Activated T-cell treated with anti-CD3 and anti-CD28 coated beads for 24 hours (primary cell): ENCODE data around the gene TMEM266.
A peak's percentile ranks its signal among the peaks of the same experiment; 100 is the strongest.

ENCODE experiments used
- DNase-seq: peaks from one replicate; pipeline ENCODE4 v3.0.0-alpha.2; 2020; ENCODE audit warnings: low read depth

TMEM266 gene

DNA sequence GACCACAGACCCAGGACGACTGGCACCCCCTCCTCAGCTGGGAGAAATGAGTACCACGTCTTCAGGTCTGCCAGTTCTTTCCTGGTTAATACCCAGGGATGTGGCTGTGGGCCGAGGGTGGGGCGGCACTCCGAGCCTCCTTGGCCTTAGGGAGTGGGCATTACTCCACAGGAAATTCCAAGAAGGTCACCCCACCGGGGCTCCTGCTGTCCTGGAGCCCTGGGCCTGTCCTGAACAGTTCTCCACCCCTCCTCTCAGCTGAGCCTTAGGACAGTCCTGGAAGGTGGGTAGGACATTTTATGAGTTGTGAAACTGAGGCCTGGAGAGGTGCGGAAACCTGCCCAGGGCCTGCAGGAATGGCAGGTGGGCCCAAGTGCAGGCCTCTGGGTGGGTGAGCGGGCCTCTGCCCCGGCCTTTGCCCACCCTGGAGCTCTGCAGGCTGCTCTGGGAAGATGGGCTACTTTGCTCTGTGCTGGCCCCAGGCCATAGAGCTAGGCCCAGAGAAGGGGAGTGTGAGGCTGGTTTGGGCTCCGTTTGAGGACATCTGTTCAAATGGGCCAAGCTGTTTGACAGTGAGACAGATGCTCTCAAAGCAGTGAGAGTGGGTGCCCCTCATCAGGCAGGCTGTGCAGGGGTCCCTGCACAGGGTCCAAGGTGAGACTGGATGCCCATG, 103.1 kb downstream of the TMEM266 start:
- DNase-seq: no peak

DNA sequence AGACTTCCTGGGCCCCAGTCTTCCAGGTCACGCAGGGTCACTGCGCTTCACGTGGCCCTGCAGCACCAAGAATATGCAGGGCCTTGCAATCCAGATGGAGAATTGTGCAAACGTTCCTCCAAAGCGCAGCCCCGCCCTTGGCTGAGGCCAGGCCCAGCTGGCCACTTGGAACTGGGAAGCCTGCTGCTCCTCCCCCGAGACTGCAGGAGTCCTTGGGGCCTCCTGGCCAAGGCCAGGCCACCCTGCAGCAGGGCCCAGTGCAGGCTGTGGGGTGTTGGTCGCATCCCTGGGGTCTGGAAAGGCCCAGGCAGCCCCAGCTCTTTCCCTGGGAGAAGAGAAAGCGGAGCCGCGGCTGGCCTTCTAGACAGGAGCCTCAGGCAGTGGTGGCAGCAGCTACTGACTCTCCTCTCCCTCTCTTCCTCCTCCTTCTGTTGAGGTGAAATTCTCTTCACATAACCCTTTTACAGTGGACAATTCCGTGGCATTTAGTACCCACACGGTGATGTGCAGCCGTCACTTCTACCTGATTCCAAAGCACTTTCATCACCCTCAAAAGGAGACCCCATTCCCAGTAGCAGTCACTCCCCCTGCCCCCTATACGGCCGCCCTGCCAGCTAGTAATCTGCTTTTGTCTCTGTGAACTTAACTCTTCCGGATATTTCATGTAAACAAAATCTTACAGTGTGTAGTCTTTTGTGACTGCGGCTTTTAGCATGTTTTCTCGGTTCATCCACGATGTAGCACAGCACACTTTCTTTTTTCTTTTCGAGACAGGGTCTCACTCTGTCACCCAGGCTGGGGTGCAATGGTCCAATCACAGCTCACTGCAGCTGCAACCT, 103.9 kb downstream of the TMEM266 start:
- DNase-seq: no peak

- no peak for DNase-seq
These were observed 104.8 kb downstream of the TMEM266 start for GRCh38 chr15:76164602-76165001.

DNA sequence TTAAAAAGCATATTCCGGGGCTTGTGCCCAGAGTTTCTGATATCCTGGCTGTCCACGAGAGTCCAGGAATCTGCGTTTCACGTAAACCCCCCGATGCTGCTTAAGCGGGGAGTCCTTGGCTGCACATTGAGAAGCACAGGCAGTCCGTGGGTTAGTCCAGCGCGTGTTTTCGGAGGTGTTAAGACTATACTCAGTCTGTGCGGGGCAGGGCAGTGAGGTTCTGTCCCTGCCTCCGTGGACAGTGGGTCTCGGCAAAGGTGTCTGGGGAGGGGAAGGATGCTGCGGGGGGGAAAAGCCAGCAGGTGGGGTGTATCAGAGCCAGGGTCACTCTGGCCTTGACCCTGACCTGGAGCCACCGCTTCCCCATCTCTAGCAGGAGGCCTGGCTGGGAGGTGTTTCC, 106.2 kb downstream of the TMEM266 start:
- no peak for DNase-seq

DNA sequence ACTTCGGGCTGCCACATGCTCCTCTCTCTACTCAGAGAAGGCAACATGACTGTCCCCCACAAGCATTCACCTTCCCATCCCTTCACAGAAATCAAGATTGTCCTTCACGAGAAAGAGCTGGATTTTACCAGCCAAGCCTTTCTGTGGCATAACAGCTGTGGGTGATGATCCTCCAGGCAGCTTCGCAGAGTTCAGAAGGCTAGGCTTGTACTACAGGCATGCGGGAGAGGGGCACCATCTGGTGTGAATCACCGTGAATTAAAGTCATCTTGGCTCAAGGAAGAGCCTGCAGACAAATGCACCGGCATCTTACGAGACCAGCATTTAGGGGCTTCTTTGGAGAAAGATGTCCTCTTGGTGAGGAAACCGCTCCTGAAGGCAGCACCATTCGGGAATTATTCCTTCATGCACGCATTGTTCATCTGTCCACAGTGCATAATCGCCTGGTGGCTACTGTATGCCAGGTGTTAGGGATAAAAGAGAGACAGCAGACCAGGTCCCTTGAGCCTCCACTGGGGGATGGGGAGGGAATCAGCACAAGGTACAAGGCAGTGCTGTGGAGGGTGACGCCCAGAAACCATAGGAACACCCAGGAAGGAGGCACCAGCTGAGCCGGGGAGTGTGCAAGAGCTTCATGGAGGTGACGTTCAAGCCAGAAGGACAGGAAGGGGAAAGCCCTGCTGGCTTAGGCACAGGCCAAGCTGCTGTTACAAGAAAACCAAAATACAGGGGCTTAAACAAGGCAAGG, 108.6 kb downstream of the TMEM266 start:
- no peak for DNase-seq

- DNase-seq: no peak
These were observed 109.2 kb downstream of the TMEM266 start for GRCh38 chr15:76169018-76169417.

DNA sequence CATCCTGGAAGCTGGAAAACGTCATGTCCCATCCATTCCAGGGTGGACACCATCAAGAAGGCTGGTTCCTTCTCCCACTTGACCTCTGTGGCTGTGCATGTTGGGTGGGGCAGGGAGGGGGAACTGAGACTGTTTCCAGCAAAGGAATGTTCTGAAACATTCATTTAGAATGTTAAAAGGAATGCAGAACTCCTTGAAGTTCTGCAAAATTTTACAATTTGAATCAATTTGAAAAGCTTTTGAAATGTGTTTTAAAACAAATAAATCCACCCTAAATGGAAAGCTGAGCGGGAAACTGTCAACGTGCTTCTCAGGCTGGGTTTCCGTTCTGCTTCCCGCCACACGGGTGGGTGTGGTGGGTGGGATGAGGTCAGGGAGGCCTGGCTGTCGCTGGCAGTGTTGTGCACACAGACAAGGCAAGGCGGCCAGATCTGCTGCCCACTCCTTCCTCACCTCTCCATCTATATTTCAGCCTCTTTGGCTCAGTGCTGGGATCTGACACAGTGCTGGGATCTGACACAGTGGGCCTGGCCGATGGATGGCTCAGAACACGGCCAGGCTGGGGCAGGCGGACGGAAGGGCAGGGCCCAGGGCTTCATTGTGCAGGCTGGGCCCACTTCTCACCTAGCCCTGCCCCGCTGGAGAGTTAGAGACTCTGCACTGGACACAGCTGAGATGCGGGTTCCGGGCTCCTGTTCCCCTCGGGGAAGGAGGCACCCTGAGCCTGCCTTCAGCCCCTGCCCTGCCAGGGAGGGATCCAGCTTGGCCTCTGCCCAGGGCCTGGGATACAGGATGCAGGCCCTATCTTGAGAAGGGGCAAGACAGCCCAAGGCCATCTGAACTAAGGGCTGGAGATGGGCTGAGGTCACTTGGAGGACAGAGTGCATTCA, 110.4 kb downstream of the TMEM266 start:
- DNase-seq: no peak

DNA sequence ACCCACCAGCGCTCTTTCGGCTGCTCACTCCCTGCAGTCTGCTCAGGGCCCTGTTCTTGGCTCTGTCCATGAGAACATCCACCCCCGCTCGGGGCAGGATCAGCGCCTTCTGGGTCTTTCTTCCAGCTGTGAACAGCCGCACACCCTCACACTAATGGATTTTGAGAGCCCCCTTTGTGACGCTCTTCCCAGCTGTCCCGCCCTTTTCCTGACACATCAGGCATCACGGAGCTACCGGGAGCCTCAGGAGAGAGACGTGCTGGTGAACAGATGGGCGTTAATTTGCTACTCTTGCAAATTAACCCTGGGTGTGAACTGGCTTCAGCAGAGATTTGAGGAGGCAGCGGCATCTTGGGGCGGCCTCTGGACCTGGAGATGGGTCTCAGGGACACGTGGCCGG, 113.0 kb downstream of the TMEM266 start:
- DNase-seq: no peak

DNA sequence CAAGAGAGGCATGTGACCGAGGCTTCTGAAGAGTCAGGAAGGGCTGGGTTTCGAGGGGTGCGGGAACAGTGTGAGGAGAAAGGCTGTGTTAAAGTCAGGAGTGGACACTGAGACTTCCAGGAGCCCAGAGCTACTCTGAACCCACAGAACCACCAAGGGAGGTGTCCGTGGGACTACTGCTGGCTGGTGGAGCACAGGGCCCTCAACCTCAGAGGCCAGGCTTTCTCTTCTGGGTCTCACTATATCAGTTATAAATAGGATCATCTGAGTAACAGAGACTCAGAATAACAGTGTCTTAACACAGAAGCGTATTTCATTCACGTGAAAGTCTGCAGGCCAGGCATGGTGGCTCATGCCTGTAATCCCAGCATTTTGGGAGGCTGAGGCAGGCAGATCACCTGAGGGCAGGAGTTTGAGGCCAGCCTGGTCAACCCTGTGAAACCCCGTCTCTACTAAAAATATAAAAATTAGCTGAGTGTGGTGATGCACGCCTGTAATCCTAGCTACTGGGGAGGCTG, 113.6 kb downstream of the TMEM266 start:
- no peak for DNase-seq

DNA sequence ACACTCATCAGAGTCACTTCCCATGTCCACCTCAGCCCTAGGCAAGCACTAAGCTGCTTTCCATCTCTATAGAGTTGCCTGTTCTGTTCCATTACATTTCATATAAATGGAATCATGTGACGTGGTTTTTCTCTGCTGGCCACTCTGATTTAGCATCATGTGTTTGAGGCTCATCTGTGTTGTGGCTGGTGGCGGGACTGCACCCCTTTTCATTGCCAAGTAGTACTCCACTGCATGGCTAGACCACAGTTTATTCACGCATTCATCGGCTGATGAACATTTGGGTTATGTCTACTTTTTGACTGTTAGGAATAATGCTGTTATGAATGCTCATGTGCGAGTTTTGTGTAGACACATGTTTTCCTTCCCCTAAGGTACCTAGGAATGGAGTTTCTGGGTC, 114.9 kb downstream of the TMEM266 start:
- no peak for DNase-seq

GRCh38 chr15:76175442-76175841, 115.7 kb downstream of the TMEM266 start:
- no peak for DNase-seq

DNA sequence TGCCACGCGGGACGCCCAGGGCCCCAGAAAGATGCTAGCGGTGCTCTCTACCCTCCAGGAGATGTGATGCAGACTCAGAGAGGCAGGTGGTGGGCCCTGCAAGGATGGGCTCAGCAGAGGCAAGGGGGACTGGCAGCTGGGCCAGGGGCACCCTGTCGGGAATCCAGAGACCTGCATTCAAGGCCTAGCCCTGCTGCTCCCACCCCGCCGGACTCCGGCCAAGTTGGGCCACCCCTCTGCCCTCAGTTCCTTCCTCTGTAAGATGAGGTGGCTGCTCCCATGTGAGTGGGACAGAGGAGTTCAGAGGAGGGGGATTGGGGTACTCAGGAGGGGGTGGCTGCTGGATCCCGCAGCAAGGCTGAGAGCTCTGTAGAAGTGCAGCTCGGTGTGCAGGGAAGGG, 116.3 kb downstream of the TMEM266 start:
- no peak for DNase-seq

DNA sequence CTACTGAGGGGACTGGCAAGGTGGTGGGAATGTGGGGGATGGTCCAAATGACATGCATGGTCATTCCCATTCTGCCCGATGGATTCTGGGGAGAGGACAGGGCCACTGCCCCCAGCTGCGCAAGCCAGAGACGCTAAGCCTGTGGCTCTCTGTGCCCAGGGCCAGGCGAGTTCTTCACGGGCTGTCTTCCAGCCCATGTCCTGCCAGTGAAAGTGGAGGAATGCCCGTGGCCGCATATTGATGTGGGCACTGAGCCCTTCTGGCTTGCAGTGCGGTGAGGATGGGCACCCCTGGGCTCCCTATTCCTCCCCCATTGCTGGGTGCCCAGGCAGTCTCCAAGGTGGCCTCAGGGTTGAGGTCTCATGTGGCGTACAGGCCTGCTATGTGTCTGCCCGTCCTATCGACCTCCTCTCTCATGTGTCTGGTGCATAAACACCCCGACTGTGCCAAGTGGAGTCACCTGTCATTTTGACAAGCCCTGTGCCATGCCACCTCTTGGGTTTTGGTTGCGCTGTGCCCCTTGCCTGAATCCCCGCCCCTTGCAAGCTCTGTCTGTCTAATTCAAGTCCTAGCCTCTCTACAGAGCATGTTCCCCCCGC, 116.8 kb downstream of the TMEM266 start:
- no peak for DNase-seq

GRCh38 chr15:76177491-76178040, 117.8 kb downstream of the TMEM266 start:
- no peak for DNase-seq

DNA sequence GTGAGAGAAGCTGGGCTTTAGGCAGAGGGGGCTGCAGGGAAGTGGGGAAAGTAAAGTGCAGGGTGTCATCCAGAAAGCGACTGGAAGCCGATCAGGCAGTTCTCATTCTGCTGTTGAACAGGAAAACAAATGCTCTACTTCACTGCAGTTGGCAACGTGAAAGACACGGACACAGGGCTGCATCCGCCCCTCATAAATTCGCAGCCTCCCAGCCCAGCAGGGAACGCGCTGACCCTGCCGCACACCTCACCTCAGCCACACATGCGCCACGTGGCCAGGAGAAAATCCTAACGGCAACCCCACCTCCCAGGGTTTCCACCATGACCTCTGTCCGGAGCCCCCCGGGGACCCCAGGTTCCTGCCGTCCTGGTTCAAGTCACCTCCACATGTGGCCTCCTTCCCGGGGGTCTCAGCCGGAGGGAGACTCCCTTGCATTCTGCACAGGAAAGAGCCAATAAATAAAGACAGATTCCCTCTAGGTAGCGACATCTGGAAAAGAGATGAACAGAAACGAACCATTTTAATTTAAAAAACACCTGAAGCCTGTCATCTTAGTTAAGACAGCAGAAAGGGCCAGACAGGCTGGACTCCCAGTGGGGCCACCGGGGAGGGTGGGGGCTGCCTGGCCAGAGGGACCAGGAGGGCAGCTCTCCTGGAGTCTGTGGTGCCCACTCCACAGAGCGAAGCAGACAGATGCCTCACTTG, 118.7 kb downstream of the TMEM266 start:
- no peak for DNase-seq

DNA sequence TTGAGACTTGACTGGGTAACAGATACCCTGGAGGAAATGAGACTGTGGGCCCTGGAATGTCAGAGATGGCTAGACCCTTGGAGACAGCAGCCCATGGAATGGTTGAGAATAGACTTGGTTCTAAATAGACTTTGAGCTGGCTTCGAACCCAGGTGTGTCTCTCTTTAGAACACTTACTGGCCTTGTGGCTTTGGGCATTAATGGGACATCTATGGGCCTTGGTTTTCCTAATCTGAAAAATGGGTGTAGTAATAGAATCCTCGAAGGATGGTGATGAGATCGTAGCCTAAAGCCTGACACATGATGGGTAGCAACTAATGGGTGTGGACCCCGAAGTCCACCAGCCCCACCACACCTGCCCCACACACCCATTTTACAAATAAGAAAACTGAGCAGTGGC, 119.2 kb downstream of the TMEM266 start:
- DNase-seq: no peak

DNA sequence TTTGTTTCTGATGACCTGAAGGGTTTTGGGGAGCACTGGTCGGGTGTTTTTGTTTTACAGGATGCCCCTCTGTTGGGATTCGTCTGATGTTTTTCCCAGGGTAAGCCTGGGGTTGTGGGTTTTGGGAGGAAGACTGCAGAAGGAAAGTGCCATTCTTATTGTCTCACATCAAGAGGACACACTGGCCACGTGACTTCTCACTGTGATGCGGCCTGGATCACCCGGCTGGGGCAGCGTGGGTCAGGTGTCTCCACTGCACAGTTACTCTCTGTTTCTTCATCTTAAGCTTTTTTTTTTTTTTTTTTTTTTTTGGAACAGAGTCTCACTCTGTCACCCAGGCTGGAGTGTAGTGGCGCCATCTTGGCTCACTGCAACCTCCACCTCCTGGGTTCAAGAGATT, 120.5 kb downstream of the TMEM266 start:
- DNase-seq: no peak

GRCh38 chr15:76181705-76182107, 121.9 kb downstream of the TMEM266 start:
- peak; percentile 21 for DNase-seq

DNA sequence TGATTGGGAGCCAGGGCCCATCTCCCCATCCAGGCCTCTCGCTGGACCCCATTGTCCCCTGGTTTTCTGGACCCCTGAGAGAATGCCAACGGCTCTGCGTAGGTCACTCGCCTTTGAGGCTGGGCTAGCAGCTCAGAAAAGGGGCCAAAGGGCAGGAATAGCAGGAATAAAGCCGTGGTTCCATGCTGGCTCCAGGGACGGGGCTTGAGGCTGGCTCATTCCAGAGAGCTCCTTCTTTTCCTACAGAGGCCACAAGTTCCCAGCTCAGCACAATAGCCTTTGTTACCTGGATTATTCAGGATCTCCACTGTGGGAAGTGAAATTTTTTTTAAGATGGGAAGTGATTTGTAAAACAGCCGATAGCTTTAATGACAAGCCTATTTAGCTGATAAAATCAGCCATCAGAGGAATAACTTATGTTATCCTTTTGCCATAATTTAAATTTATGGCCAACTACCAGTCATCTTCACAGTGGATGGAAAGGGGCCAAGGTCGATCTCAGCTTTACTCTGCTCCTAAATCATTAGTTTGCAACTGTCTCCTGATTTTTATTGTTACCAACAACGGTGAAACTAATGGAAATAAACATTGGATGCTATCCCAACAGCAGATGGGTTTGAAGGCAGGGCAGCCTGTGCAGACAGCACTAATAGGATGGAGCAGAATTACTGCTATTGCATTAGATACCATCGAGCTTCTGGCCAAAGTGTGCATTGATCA, 124.3 kb downstream of the TMEM266 start:
- no peak for DNase-seq

DNA sequence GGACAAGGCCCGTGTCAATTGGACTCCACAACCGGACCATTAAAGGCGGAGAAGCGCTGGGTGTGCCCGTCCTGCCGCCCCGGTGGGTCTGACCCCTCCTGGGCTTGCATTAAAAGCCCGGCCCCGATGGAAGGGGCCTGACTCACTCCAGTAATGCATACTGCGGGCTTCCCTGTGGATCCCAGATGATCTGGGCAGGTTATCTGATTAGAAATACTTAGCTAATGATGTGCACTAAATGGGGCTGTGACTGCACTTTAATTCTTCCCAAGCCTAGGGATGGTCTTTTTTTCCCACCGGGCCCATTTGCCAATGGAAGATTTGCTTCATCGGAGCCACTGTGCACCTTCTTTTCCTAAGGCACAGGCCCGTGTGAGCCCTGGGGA, 124.9 kb downstream of the TMEM266 start:
- DNase-seq: no peak
